ENCODE results near the gene ARRB1.

Gene ARRB1

DNA sequence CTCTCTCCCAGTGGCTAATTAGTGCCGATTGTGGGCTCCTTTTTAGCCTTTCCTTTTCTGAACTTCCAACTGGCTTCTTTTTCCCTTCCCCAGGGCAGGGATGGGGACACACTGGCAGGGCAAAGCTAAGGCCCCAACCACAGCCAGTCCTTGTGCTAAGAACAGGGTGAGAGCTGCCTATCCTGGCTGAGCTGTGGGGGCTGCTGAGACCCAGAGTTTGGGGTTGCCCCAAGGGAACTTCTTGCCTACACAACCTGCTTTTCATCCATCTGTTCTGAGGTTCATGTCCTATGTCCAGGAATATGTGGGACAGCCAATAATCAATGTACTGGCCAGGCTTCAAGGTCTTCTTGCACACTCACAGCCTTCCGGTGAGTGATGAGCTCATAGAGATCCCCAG is 120.8 kb downstream of the ARRB1 start (continued):
- TF ChIP-seq PRDM10 (tag by site-specific recombination; IDR thresholded peaks at IDR 0.05): no peak
- TF ChIP-seq GLIS1 (tag by site-specific recombination; IDR thresholded peaks at IDR 0.05): no peak
- TF ChIP-seq ZNF501 (tag by site-specific recombination; IDR thresholded peaks at IDR 0.05): no peak
- TF ChIP-seq, protein P1, sequence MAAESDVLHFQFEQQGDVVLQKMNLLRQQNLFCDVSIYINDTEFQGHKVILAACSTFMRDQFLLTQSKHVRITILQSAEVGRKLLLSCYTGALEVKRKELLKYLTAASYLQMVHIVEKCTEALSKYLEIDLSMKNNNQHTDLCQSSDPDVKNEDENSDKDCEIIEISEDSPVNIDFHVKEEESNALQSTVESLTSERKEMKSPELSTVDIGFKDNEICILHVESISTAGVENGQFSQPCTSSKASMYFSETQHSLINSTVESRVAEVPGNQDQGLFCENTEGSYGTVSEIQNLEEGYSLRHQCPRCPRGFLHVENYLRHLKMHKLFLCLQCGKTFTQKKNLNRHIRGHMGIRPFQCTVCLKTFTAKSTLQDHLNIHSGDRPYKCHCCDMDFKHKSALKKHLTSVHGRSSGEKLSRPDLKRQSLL (tag by site-specific recombination; IDR thresholded peaks at IDR 0.05): no peak
- TF ChIP-seq ZBTB20 (tag by site-specific recombination; IDR thresholded peaks at IDR 0.05): no peak
- no peak for TF ChIP-seq ZNF2 (tag by site-specific recombination; IDR thresholded peaks at IDR 0.05)
- TF ChIP-seq ZNF133 (tag by site-specific recombination; IDR thresholded peaks at IDR 0.05): no peak

- no peaks in the 10 kb centered on the region for H3K9me3 ChIP-seq (ENCODE audit: control insufficient read depth, insufficient read depth, low read depth, low read length)
- POLR2A ChIA-PET: no interaction called here
- CTCF ChIA-PET: interaction anchor here (0.7 to 1.1 kb wide), 2 partner anchors 15 to 89 kb away, joined by 3 read pairs; no protein-coding TSS in a partner anchor
- no peak for TF ChIP-seq ZNF366 (tag by site-specific recombination; conservative IDR thresholded peaks at IDR 0.05)
- TF ChIP-seq ZNF133 (tag by site-specific recombination; IDR thresholded peaks at IDR 0.05): no peak
- no peaks in the 10 kb centered on the region for H3K4me1 ChIP-seq (ENCODE audit: control insufficient read depth, insufficient read depth, low read length)
- no peak overlapping the region for H3K4me3 ChIP-seq (ENCODE audit: low read depth, low read length)
- no peaks in the 10 kb centered on the region for H3K36me3 ChIP-seq (ENCODE audit: control insufficient read depth in 2 of 2, insufficient read depth in 1 of 2, low read length in 2 of 2)
- H3K27ac ChIP-seq (ENCODE audit: extremely low read depth, low read depth, low read length): no peak overlapping the region
Observed at GRCh38 chr11:75229466-75229865, 122.0 kb downstream of the ARRB1 start.

DNA sequence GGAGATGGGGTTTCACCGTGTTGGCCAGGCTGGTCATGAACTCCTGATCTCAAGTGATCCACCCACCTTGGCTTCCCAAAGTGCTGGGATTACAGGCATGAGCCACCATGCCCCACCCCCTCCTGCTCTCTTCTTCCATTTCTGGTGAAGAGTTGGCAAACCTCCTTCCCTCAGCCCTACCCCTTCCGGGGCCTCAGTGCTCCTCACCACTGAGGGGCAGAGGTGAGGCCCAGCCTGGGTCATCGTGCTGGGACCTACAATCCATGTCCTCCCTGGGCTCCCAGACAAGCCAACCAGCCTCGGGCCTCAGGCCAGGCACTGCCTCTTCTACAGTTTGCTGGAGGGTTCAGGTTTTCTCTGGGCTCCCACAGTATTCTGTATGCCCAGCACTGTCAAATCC is 125.7 kb downstream of the ARRB1 start:
- no peaks in the 10 kb centered on the region for H3K36me3 ChIP-seq (ENCODE audit: control insufficient read depth in 2 of 2, insufficient read depth in 1 of 2, low read length in 2 of 2)
- H3K4me3 ChIP-seq (ENCODE audit: low read depth, low read length): no peak overlapping the region
- no peaks in the 10 kb centered on the region for H3K9me3 ChIP-seq (ENCODE audit: control insufficient read depth, insufficient read depth, low read depth, low read length)
- H3K4me1 ChIP-seq (ENCODE audit: control insufficient read depth, insufficient read depth, low read length): no peaks in the 10 kb centered on the region
- no peak overlapping the region for H3K27ac ChIP-seq (ENCODE audit: extremely low read depth, low read depth, low read length)
- POLR2A ChIA-PET: no interaction called here
- CTCF ChIA-PET: interaction anchor here (0.6 to 2.9 kb wide), 6 partner anchors 11 to 85 kb away, joined by 3 to 12 read pairs (median 4); partner anchors contain the start of gene TPBGL
- TF ChIP-seq ZNF707 (tag by site-specific recombination; IDR thresholded peaks at IDR 0.05) (no peak), ZIC2 (tag by site-specific recombination; IDR thresholded peaks at IDR 0.05) (no peak), ZBTB7A (tag by site-specific recombination; IDR thresholded peaks at IDR 0.05; ENCODE audit: low read depth) (no peak), ZNF155 (tag by site-specific recombination; IDR thresholded peaks at IDR 0.05) (no peak), ZNF266 (tag by site-specific recombination; IDR thresholded peaks at IDR 0.05; ENCODE audit: low read depth) (no peak), ZNF423 (tag by site-specific recombination; IDR thresholded peaks at IDR 0.05) (no peak), GFI1B (tag by site-specific recombination; IDR thresholded peaks at IDR 0.05) (no peak), TSHZ1 (tag by site-specific recombination; IDR thresholded peaks at IDR 0.05; ENCODE audit: borderline replicate concordance) (no peak), YY1 (tag by site-specific recombination; IDR thresholded peaks at IDR 0.05) (no peak), ZBTB8A (tag by site-specific recombination; IDR thresholded peaks at IDR 0.05) (no peak), PRDM10 (tag by site-specific recombination; IDR thresholded peaks at IDR 0.05) (no peak)
- TF ChIP-seq, protein P2, sequence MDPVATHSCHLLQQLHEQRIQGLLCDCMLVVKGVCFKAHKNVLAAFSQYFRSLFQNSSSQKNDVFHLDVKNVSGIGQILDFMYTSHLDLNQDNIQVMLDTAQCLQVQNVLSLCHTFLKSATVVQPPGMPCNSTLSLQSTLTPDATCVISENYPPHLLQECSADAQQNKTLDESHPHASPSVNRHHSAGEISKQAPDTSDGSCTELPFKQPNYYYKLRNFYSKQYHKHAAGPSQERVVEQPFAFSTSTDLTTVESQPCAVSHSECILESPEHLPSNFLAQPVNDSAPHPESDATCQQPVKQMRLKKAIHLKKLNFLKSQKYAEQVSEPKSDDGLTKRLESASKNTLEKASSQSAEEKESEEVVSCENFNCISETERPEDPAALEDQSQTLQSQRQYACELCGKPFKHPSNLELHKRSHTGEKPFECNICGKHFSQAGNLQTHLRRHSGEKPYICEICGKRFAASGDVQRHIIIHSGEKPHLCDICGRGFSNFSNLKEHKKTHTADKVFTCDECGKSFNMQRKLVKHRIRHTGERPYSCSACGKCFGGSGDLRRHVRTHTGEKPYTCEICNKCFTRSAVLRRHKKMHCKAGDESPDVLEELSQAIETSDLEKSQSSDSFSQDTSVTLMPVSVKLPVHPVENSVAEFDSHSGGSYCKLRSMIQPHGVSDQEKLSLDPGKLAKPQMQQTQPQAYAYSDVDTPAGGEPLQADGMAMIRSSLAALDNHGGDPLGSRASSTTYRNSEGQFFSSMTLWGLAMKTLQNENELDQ (tag by site-specific recombination; IDR thresholded peaks at IDR 0.05; ENCODE audit: low read depth): no peak
